CD4-positive, alpha-beta T cell treated with Interleukin-6 for 4 hours (primary cell): ENCODE data around the gene GNGT1.

Experiments used
- DNase-seq: peaks from one replicate; pipeline ENCODE4 v3.0.0-alpha.2; 2020; ENCODE audit warnings: mixed read lengths

The GNGT1 gene

GRCh38 chr7:93943816-93944540 lies 37.6 kb downstream of the GNGT1 start:
- no peak for DNase-seq

GRCh38 chr7:93944673-93945072 lies 38.3 kb downstream of the GNGT1 start:
- DNase-seq, result no peak

GRCh38 chr7:93945083-93945482 lies 38.7 kb downstream of the GNGT1 start:
- no peak for DNase-seq

- DNase-seq, result no peak
These were observed 39.6 kb downstream of the GNGT1 start for GRCh38 chr7:93945756-93946535.

- no peak for DNase-seq
These were observed 41.7 kb downstream of the GNGT1 start for GRCh38 chr7:93948106-93948505.

GRCh38 chr7:93948873-93949272 lies 42.5 kb downstream of the GNGT1 start:
- no peak for DNase-seq

GRCh38 chr7:93949423-93949822 lies 43.1 kb downstream of the GNGT1 start:
- DNase-seq, result no peak

GRCh38 chr7:93955304-93955703 lies 48.9 kb downstream of the GNGT1 start:
- no peak for DNase-seq

GRCh38 chr7:93957767-93958166 lies 51.4 kb downstream of the GNGT1 start:
- no peak for DNase-seq

- no peak for DNase-seq
These were observed 51.8 kb downstream of the GNGT1 start for GRCh38 chr7:93958216-93958615.

GRCh38 chr7:93958651-93959050 lies 52.3 kb downstream of the GNGT1 start:
- no peak for DNase-seq
